HG03439 (cell line): Measurements from ENCODE around the gene ROBO3.

Experiments
- ATAC-seq: cut with Tn5 transposase; IDR thresholded peaks from one replicate; pipeline ENCODE4 v1.9.1; 2021; ENCODE audit warnings: mild to moderate bottlenecking, moderate library complexity; ENCODE audit not compliant: unreplicated experiment

Gene ROBO3

DNA sequence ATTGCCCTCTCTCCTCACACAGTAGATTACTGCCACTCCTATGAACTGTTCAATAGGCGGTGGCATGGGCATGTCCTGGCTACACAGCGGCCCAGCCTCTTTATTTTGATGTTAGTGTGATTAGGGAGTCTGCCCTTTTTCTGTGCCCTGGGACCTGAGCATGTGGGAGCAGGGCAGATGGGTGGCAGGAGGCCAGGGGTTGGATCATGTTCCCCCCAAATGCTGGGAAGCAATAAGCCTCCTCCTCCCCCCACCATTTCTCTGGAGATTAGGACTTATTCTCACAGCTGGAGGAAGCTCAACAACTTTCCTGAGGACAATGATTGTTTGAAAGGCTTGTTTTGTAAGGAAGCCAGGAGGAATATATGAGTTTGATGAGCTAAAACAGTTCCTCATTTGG is 54.7 kb downstream of the ROBO3 start:
- no peak for ATAC-seq

DNA sequence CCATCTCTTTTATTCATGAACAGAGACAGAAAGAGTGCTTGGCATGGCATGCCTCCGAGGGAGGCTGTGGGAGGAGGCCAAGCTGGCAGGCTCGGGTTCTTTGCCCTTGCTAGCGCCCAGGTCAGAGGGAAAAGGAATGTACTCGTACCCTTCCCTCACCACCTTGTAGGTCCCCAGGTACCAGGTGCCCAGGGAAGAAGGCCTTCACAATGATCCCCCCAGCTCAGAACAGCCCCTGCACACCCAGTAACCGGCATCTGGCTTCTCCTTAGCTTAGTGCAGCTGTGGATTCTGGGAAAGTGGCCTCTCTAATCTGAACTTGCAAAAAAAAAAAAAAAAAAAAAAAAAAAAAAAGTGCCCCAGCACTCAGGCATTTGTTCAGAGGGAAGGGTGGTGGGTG is 55.1 kb downstream of the ROBO3 start:
- no peak for ATAC-seq

- ATAC-seq: peak; percentile 77
Measured at GRCh38 chr11:124920870-124921609, 55.8 kb downstream of the ROBO3 start.

DNA sequence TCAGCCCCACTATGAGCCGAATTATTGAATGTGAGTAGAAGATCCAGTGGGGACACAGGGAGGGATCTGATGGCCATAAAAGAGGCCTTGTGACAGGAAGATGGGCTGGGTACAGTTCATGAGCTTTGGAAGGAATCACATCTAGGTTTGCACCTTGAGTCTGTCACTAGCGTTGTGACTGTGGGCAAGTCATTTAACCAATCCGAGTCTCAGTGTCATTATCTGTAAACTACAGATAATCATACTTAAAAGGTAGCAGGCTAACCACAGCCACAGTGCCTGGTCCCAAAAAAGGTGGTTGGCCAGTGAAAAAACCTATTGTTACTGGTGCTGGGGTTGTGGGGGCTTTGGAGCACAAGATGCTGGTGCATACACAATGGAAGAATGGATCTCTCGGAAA is 57.6 kb downstream of the ROBO3 start:
- ATAC-seq: no peak

GRCh38 chr11:124923296-124923695 is 58.1 kb downstream of the ROBO3 start:
- no peak for ATAC-seq

DNA sequence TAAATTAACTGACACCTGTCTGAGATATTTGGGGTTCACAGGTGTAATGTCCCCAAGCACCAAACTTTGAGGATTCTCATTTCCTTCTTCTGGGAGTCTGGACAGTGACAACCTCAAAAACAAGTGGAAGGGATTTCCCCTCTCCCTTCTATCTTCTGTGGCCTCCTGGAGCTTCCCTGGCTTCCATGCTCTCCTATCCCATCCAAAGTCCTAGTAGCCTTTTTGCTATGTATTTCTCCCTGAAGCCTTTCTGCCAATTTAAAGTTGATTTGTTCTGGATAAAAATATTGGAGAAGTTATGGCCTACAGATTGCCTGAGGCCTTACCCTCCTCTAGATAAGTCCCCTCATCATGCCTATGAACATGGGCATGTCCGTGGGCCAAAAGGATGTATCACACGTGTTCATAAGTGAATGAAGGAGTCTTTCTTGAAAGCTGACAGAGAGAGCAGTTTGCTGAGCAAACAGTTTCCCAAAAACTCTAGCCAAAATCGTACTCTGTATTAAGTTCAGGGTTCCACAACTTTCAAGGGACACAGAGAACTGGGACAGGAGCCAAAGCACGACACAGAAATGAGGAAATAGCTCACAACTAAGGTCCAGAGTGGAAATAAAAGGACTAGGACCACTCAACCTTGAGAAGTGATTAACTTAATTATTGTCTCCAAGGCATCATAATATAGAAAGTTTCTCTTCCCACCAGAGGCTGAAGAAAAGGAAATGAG is 63.9 kb downstream of the ROBO3 start:
- ATAC-seq: no peak

GRCh38 chr11:124930799-124931198 is 65.6 kb downstream of the ROBO3 start:
- no peak for ATAC-seq
